Suprapubic skin (tissue), 3 donors: ENCODE results near the gene XXYLT1.

Source experiments
- CTCF ChIP-seq, 2 donors: fragments of 200-600 bp in 1 of 2; fragments of 450-650 bp in 1 of 2; sonication (generic) in 1 of 2; IDR thresholded peaks; one replicate each; pipeline ENCODE4 v1.5.1; 2016 to 2019; ENCODE audit warnings: antibody characterized with exemption in 2 of 2, mild to moderate bottlenecking in 1 of 2, moderate library complexity in 1 of 2
- EP300 ChIP-seq: sonication (generic); formaldehyde crosslinking; IDR thresholded peaks from one replicate; pipeline ENCODE4 v1.6.1; 2017; ENCODE audit warnings: antibody characterized with exemption
- POLR2A ChIP-seq, 2 donors: fragments of 450-650 bp; IDR thresholded peaks; one replicate each; pipeline ENCODE4 v1.6.1; 2017; ENCODE audit warnings: antibody characterized with exemption in 2 of 2, mild to moderate bottlenecking in 2 of 2, moderate library complexity in 2 of 2

- no peak for TF ChIP-seq POLR2A (IDR thresholded peaks at IDR 0.05)
- TF ChIP-seq CTCF (IDR thresholded peaks at IDR 0.05) = no peak
- TF ChIP-seq EP300 = no peak
Observed at GRCh38 chr3:195061756-195062655, 209.0 kb downstream of the XXYLT1 start.
